D721Med (cell line): Measurements from ENCODE around the gene DNAJC8.
A peak's percentile ranks its signal among the peaks of the same experiment; 100 is the strongest.

Source experiments
- DNase-seq: peaks from one replicate; pipeline ENCODE4 v3.0.0; 2011; ENCODE audit warnings: low spot score; ENCODE audit not compliant: insufficient read length
- FAIRE-seq: peaks from 2 replicates; lab custom pipeline; 2011; peaks lifted over from hg19 to GRCh38; lab: Jason Lieb, UNC
- TF ChIP-seq, protein P1 (sequence below): IDR thresholded peaks from 2 replicates; pipeline ENCODE4 v1.5.1; 2012; ENCODE audit warnings: mild to moderate bottlenecking, control low read depth; ENCODE audit not compliant: insufficient read depth; ENCODE audit errors: missing control alignments

The DNAJC8 gene, protein sequence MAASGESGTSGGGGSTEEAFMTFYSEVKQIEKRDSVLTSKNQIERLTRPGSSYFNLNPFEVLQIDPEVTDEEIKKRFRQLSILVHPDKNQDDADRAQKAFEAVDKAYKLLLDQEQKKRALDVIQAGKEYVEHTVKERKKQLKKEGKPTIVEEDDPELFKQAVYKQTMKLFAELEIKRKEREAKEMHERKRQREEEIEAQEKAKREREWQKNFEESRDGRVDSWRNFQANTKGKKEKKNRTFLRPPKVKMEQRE

DNA sequence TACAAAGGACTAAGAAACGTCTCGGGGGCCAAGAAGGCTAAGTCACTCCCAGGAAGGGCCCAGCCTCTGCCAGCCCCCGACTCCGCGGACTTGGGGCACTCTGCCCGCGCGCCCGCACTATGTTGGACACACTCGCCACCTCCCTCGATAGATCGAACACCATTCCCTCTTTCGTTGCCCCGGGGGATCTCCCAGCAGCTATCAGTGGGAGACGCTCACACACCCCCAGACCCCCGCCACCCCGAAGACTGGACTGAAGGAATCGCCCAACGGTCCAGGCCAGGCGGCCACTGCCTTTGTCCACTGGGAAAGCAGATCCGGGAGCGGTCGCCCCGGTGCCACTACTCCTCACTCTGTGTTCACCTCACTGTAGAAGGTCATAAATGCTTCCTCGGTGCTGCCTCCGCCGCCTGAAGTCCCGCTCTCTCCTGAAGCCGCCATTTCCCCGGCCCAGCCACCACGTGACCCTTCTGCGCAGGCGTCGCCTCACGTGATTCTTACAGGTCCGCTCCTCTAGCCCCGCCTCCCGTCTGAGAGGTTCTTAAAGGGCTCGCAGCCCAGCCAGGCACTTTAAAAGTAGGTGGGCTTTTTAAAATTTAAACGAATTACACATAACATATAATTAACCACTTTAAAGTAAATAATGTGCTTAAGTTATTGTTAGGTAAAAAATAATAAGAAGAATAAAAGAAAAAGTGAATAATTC, at the start of gene DNAJC8:
Gene DNAJC8, minus strand, starts transcription at position 472 of the 706 bp plus-strand sequence. Its CDS starts 31 bp downstream, at position 441.
- no peak for FAIRE-seq
- peak; percentile 85 for DNase-seq
- TF ChIP-seq, protein P1, sequence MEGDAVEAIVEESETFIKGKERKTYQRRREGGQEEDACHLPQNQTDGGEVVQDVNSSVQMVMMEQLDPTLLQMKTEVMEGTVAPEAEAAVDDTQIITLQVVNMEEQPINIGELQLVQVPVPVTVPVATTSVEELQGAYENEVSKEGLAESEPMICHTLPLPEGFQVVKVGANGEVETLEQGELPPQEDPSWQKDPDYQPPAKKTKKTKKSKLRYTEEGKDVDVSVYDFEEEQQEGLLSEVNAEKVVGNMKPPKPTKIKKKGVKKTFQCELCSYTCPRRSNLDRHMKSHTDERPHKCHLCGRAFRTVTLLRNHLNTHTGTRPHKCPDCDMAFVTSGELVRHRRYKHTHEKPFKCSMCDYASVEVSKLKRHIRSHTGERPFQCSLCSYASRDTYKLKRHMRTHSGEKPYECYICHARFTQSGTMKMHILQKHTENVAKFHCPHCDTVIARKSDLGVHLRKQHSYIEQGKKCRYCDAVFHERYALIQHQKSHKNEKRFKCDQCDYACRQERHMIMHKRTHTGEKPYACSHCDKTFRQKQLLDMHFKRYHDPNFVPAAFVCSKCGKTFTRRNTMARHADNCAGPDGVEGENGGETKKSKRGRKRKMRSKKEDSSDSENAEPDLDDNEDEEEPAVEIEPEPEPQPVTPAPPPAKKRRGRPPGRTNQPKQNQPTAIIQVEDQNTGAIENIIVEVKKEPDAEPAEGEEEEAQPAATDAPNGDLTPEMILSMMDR: no peak

DNA sequence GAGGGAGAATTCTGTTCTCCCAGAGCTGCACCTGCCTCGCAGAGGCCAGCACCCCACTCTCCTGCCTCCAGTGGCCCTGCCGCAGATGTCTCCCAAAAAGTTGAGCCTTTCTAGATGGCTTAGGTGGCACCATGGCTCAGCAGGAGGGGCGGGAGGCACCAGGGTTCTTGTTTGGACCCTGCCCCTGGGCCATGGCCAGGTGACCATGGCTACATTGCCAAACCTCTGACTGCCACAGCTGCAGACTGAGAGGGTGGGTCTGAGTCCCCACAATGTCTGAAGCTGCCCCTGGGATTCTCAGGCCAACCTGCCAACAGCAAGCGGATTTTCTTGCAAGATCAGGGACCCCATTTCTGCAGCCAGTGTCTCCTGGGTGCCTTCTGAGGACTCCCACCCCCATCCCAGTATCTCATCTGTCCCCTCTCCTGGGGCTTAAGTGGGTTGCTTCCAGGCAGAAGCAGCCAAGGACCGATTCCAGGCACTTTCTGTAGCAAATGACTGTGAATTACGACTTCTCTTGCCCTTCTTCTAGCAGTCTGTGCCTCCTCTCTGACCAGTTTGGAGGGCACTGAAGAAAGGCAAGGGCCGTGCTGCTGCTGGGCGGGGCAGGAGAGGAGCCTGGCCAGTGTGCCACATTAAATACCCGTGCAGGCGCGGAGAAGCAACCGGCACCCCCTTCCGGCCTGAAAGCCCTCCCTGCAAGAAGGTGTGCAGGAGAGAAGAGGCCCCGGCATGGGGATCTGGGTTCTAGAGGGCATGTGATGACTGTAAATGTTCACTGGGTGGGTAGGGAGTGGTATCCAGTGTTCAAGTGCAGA, 49.0 kb upstream of the DNAJC8 start:
- DNase-seq: no peak
- FAIRE-seq: no peak
- TF ChIP-seq, protein P1: no peak

DNA sequence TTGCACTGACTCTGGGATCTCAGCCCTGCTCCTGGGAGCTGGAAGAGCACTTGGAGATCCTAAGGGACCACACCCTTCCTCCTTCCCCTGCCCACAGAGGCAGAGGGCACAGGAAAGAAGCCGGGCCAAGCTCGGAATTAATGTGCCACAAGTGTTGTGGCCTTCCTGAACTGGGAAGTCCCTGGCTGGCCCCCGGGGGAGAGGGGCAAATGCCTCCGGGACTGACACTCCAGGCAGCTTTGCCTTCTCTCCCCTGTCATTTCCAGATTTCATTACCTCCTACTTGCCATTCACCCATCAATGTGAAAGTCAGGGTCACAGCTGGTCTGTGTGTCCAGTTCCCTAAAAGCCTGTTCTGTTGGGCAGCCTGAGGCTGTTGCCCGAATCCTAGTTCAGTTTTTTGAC, 48.1 kb upstream of the DNAJC8 start:
- DNase-seq (no peak), FAIRE-seq (no peak)
- TF ChIP-seq, protein P1: no peak

DNA sequence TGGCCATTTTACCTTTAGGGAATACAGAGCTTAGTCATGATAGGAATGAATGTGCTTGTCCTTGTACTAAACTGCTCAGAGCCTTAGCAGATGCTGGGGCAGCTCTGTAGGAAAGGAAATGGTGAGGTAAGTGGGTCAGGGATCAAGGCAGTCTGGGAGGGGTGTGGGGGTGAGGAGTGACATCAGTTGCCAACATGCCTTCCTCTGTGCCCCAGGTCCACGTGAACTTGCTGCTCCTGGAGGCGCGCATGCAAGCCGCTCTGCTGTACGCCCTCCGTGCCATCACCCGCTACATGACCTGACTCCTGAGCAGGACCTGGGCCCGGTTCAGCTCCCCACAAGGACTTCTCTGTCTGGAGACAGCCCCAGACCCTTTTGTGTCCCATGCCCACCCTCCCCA, 47.7 kb upstream of the DNAJC8 start:
- DNase-seq: no peak
- FAIRE-seq: no peak
- TF ChIP-seq, protein P1: no peak

DNA sequence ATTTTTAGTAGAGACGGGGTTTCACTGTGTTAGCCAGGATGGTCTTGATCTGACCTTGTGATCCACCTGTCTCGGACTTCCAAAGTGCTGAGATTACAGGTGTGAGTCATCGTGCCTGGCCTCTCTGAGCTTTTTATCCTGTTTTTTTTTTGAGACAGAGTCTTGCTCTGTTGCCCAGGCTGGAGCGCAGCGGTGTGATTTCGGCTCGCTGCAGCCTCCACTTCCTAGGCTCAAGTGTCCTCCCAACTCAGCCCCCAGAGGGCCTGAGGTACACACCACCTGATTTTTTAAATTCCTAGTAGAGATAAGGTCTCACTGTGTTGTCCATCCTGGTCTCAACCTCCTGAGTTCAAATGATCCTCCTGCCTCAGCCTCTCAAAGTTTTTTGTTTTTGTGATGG, 46.9 kb upstream of the DNAJC8 start:
- TF ChIP-seq, protein P1: no peak
- DNase-seq (no peak), FAIRE-seq (no peak)

DNA sequence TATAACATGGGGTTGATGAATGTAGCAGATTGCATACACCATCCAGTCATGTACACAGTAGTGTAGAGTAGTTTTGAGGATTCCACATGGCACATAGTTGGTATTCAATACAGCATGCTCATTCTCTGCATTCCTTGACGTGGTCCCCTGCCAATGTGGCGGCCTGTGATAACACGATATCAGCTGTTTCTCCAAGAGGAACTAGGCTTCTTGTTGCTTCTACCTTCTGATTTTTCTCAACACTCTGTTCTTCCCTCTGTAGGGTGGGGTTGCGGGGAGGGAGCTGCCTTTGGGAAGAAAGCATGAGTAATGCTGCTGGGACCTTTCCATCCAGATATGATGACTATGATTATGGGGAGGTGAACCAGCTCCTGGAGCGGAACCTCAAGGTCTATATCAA, 45.9 kb upstream of the DNAJC8 start:
- DNase-seq (no peak), FAIRE-seq (no peak)
- TF ChIP-seq, protein P1: no peak
